Uterine smooth muscle cell (primary cell): ENCODE results near the gene ZFYVE1. TPM values are rescaled to one million over a fixed set of nuclear protein-coding genes. Genes with fewer than 3 reads are reported as not detected.

Experiments
- total RNA-seq: library from RNA; depleted of rRNA; stranded (reverse); fragments of >200 nt; gene quantifications from 2 replicates; pipeline ENCODE4 v1.2.3, GENCODE V29; 2014

Gene ZFYVE1
- 10.1 and 15.4 TPM in 2 replicates for total RNA-seq

GRCh38 chr14:73026845-73027542 lies at the start of gene ZFYVE1:
Gene ZFYVE1 (minus strand): TSS chr14:73027106. CDS start chr14:73024508, 2,598 bp downstream.

DNA sequence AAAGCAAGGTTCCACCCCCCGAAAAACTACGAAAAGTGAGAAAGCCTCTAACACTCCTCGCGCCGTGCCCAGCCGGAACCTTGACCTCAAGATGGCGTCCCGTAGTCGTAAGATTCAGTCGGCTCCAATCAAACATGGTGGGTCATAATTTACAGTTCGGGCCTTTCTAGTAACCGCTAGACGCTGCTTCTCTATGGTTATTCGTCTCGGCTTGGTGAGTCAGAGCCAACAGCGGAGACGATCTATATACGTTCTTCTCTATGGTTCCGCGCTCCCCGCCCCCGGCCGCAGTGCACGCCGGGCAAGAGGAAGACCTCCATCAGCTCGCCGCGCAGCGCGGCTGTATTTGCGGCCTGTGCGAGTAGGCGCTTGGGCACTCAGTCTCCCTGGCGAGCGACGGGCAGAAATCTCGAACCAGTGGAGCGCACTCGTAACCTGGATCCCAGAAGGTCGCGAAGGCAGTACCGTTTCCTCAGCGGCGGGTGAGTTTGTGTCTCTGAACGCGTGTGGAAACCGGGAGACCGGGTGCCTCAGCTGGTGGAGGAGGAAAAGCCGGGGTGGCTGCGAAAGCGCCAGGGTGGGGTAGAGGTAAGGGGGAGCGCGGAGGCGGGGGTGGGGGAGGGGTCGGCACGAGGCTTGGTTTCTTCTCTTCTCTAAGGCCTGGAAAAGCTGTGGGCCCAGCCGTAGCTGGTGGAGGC lies 31.5 kb upstream of the ZFYVE1 start, which contains the start of gene RBM25:
TSS of gene RBM25 (plus strand) at position 311 of the 698 bp plus-strand sequence. CDS start 13,108 bp downstream, outside the sequence.

DNA sequence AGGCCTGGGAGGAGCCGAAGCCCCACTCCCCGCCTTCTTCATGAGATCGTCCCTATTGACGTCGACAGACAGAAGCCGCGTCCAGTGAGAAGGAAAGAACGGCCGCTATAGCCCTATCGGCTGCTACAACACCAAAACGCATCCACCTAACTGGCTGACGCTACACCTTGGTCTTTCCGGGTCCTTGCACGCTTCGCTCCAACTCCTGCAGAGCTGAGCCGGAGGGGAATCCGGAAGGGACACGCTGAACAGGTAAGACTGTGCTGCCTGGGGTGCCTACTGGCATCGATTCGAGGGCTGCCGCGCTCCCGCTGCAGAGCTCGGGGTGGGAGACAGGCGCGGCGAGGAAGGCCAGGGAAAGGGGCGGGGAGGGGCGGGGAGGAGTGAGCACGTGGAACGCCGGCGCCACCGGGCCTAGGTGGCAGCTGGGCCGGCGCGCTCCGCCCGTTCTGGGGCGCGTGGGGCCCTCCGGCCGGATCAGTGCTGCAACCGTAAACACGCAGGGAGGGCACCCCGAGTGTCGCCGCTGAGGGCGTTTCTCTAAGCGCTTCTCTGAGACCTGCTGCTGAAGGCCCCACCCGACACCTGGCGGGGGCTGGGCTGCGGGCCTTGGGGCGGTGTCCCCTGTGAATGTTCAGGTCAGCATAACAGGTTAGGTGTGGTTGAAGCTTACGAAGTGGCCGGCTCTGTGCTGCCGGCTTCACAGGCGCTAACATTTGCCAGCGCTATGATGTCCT lies 100.4 kb downstream of the ZFYVE1 start, which contains the start of gene DCAF4:
TSS of gene DCAF4 (plus strand) at position 173 of the 737 bp plus-strand sequence. CDS start 11,515 bp downstream, outside the sequence.

Other genes starting within 250 kb of the ZFYVE1 start
- 3.1 and 6.6 TPM in 2 replicates for gene DPF3, start 133.0 kb downstream of the ZFYVE1 start, total RNA-seq
- gene DCAF4, start 100.6 kb downstream of the ZFYVE1 start, total RNA-seq = 11.7 and 23.9 TPM in 2 replicates
- 40.7 and 44.7 TPM in 2 replicates for gene RBM25, start 31.4 kb upstream of the ZFYVE1 start, total RNA-seq
- 50.5 and 67.2 TPM in 2 replicates for gene PSEN1, start 109.4 kb upstream of the ZFYVE1 start, total RNA-seq
- 3.8 and 5.1 TPM in 2 replicates for gene PAPLN, start 210.4 kb upstream of the ZFYVE1 start, total RNA-seq